GM18861 (cell line): ENCODE measurements around the gene BASP1.
A peak's percentile ranks its signal among the peaks of the same experiment; 100 is the strongest.
"Not testable (repeated sequence)": the region's sequence is repeated elsewhere in the genome, so short reads cannot be mapped to it uniquely, and the experiment has no call there.

Experiments
- ATAC-seq: cut with Tn5 transposase; IDR thresholded peaks from one replicate; pipeline ENCODE4 v1.9.1; 2021; ENCODE audit not compliant: unreplicated experiment

Gene BASP1

GRCh38 chr5:17282283-17283120 lies 65.1 kb downstream of the BASP1 start:
- ATAC-seq = peak; percentile 90

GRCh38 chr5:17283121-17283415 lies 65.6 kb downstream of the BASP1 start:
- ATAC-seq = no peak

DNA sequence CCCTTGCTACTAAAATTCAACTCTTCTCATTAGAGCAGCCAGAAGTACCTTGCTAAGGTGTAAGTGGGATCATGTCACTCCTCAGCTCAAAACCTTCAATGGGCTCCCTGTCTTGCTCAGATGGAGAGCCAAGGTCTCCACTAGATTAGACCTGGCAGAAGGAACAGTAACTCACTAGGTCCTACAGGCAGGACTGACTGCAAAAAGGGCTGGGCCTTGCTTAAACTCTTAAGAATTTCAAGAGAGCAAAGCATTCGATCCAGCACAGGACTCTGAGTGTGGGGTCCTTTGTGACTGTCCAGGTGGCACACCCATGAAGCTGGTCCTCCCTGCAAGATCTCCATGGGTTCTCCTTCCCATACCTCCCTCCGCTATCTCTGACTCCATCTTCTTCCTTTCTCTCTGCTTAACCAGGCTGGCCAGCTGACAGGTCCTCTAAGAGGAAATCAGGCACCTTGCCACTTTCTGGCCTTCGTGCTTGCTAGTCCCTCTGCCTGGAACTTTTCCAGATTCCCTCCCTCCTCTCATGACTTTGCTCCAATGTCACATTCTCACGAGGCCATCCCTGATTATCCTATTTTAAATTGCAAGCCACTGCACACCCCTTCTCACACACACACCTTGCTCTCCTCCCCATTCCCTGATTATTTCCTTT lies 70.2 kb downstream of the BASP1 start:
- ATAC-seq = no peak

DNA sequence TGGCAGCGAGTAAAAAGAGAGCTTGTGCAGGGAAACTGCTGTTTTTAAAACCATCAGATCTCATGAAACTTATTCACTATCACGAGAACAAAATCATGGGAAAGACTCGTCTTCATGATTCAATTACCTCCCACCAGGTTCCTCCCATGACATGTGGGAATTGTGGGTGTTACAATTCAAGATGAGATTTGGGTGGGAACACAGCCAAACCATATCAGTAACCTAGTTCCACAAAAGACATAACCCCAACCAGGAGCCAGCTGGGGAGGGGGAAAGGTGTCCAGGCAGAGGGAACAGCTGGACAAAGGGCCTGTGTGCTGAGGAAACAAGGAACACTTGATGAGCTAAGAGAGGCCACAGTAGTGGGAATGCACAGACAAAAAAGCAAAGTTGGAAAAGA lies 71.1 kb downstream of the BASP1 start:
- no peak for ATAC-seq

DNA sequence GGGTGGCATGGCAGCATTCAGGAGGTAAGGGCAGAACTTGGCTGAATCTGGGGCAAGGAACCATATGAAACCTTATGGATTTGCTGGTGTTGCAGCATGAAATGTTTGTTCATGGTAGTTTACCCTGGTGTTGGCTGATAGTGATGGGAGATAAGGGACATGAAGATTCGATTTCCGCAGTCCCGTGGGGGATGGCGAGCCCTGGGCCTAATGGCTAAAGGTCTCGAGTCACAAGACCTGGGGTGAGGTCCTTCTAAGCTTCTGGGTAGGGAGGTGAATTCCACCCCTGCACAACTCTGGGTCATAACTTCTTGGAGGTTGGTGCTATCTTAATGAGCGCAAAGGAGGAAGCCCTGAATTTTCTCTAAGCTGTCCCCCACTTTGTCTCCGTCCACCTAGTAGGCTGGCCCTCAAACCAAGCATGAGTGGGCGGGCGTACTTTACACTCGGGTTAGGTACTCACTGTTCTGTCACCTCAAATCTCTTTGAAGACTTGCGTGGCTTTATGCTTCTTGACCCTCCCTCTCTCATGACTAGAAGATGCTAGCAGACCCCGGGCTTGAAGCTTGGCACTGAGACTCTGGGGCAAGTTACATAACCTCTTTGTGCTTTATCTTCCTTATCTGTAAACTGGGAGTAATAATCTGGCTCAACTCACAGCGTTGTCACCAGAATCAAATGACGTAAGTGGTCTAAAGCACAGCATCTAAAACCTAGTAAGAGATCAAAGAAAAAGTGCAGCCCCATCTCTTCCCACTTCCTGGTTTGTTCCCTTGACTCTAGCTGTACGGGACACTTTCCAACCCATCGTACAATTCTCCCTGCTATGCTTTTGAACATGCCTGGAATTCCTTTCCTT lies 72.5 kb downstream of the BASP1 start:
- no peak for ATAC-seq

GRCh38 chr5:17290540-17290974 lies 73.1 kb downstream of the BASP1 start:
- ATAC-seq = no peak

- ATAC-seq = no peak
These were observed 75.1 kb downstream of the BASP1 start for GRCh38 chr5:17292434-17293015.

- no peak for ATAC-seq
These were observed 77.3 kb downstream of the BASP1 start for GRCh38 chr5:17294639-17295311.

DNA sequence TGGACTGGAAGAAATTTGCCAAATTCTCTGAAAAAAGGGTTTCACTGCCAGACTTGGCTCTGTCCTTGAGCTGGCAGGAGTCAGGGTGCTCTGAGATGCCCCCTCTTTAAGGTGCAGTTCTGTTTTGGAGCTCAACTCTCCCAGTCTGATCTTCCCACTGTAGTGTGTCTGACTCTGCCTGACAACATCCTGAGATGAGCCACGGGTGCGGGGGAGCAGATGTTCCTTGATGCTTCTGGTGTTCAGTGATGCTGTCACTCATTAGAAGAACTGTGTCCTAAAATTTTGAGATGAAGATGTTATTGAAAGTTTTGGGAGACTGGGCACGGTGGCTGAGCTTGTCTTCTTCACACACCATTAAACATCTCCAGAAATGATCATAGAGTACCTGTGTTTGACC lies 78.2 kb downstream of the BASP1 start:
- no peak for ATAC-seq

- no peak for ATAC-seq
These were observed 84.7 kb downstream of the BASP1 start for GRCh38 chr5:17302106-17302505.

DNA sequence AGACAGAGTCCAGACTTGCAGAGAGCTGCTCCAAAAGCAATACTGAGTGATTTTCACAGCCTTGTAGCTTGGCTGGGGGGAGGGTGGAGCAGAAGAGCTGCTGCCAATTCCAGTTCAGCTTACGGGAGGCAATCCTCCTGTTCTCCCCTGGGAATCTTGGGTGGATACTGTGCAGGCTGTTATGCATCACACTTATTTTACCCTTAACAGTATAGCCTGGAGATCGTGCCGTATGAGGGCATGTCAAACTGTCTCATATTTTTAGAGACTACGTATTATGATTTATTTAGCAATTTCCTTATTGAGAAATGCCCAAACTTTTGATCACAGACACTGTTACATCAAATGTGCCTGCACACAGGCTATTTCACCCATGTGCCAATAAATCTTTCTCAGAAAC lies 85.2 kb downstream of the BASP1 start:
- ATAC-seq = no peak

DNA sequence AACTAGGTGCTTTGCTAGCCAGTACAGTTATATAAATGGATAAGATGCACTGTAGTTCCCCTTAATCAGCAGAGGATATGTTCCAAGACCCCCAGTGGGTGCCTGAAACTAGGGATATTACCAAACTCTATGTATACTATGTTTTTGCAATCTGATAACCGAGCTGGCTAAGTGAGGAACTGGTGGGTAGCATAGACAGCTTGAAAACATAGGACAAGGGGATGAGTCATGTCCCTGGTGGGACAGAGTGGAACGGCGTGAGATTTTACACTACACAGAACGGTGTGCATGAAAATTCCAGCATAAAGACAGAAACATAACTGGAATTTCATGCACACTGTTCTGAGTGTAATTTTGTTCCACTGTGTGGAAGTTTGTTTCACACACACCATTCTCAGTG lies 86.9 kb downstream of the BASP1 start:
- ATAC-seq = no peak

- no peak for ATAC-seq
These were observed 87.6 kb downstream of the BASP1 start for GRCh38 chr5:17305017-17305416.

DNA sequence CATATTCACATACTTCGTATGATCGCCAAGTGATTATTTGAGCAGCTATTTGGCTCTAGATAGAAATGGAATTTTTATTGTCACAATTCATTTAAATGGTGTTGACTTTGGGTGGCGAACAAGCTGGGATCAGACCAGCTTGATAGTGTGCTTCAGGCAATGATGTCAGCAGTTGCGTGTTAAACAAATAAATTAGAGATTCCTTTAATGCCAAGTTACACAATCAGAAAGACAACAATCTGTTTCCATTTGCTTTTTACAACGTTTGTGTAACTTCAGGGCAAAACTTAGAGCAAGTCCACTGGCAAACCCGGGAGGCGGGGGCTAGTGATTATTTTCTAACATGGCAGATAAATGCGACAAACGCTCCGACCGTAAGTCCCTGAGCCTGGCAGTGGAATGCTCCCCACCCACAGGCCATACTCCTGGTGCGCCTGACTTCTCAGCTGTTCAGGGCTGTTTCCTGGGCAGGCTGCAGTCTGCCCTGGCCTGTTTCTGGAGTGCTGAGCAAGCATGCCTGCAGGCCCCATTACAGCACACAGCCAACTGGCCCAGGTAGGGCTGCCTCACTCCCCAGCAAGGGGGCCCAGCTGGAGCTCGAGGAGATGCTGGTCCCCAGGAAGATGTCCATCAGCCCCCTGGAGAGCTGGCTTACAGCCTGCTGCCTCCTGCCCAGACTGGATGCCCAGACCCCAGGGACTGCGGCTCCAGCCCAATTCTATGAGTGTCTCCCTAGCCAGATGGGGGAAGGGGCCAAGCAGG lies 88.7 kb downstream of the BASP1 start:
- no peak for ATAC-seq

GRCh38 chr5:17306726-17307091 lies 89.3 kb downstream of the BASP1 start:
- no peak for ATAC-seq

GRCh38 chr5:17307440-17307839 lies 90.0 kb downstream of the BASP1 start:
- not testable (repeated sequence) for ATAC-seq

DNA sequence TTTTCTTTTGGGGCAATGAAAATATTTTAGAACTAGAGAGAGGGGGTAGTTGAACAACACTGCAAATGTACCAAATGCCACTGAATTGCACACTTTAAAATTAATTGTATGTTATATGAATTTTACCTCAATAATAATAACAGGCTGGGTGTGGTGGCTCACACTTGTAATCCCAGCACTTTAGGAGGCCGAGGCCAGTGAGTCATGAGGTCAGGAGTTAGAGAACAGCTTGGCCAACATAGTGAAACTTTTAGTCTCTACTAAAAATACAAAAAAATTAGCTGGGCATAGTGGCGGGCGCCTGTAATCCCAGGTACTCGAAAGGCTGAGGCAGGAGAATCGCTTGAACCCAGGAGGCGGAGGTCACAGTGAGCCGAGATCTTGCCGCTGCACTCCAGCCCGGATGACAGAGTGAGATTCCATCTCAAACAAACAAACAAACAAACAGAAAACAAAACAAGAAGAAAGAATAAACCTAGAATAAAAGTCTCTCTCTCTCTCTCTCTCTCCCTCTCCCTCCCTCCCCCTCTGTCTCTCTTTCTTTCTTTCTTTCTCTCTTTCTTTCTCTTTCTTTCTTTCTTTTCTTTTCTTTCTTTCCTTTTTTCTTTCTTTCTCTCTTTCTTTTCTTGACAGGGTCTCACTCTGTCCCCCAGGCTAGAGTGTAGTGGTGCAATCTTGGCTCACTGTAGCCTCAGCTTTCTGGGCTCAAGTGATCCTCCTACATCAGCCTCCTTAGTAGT lies 91.1 kb downstream of the BASP1 start:
- no peak for ATAC-seq

- ATAC-seq = no peak
These were observed 92.0 kb downstream of the BASP1 start for GRCh38 chr5:17309462-17309861.

DNA sequence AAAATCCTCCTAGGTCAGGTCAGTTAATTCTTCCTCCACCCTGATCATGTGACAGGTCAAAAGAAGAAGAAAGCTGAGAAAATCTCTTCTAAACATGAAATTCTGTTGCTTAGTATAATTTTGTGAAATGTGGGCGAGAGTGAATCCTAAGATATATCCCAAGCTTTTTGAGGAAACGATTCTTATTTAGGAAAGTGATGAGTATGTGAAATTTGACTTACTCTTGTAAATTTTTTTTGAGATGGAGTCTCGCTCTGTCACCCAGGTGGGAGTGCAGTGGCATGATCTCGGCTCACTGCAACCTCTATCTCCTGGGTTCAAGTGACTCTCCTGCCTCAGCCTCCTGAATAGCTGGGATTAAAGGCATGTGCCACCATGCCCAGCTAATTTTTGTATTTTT lies 93.1 kb downstream of the BASP1 start:
- not testable (repeated sequence) for ATAC-seq
